Liver (tissue), 9 donors: ENCODE measurements around the gene AKTIP. TPM values are rescaled to one million over a fixed set of nuclear protein-coding genes. Genes with fewer than 3 reads are reported as not detected.

Source experiments
- DNase-seq: peaks from one replicate; pipeline ENCODE4 v3.0.0-alpha.2; 2017; ENCODE audit warnings: low spot score
- H3K27ac ChIP-seq, 2 donors: one replicate each; pipeline ENCODE4 v1.7.0; 2013; ENCODE audit warnings: inconsistent platforms in 2 of 2, low read length in 2 of 2, control low read depth in 1 of 2, low read depth in 1 of 2, mild to moderate bottlenecking in 1 of 2
- H3K27me3 ChIP-seq, 4 donors: one replicate each; pipeline versions ENCODE4 v1.6.1 to v1.7.0; 2013; ENCODE audit warnings: low read length in 3 of 4, inconsistent platforms in 1 of 4, mild to moderate bottlenecking in 1 of 4, moderate library complexity in 1 of 4; ENCODE audit not compliant: control insufficient read depth in 4 of 4, insufficient read depth in 4 of 4
- H3K36me3 ChIP-seq, 4 donors: one replicate each; pipeline versions ENCODE4 v1.6.1 to v1.7.0; 2013; ENCODE audit warnings: low read length in 3 of 4, mild to moderate bottlenecking in 3 of 4, low read depth in 1 of 4, moderate library complexity in 1 of 4; ENCODE audit not compliant: control insufficient read depth in 4 of 4, insufficient read depth in 3 of 4
- H3K4me1 ChIP-seq, 4 donors: one replicate each; pipeline versions ENCODE4 v1.6.1 to v1.7.0; 2013; ENCODE audit warnings: low read length in 3 of 4, mild to moderate bottlenecking in 3 of 4, moderate library complexity in 1 of 4; ENCODE audit not compliant: control insufficient read depth in 4 of 4, insufficient read depth in 4 of 4
- H3K4me3 ChIP-seq, 3 donors: one replicate each; pipeline versions ENCODE4 v1.6.1 to v1.7.0; 2013; ENCODE audit warnings: low read length in 3 of 3, control low read depth in 1 of 3, low read depth in 1 of 3, mild to moderate bottlenecking in 1 of 3
- H3K9ac ChIP-seq, 2 donors: one replicate each; pipeline ENCODE4 v1.7.0; 2013; ENCODE audit warnings: low read length in 2 of 2, mild to moderate bottlenecking in 2 of 2, moderate library complexity in 2 of 2, control low read depth in 1 of 2, low read depth in 1 of 2
- H3K9me3 ChIP-seq, 4 donors: one replicate each; pipeline versions ENCODE4 v1.6.1 to v1.7.0; 2013; ENCODE audit warnings: low read length in 3 of 4; ENCODE audit not compliant: control insufficient read depth in 4 of 4
- ATF3 ChIP-seq: IDR thresholded peaks from 2 replicates; pipeline ENCODE4 v1.6.1; 2016; ENCODE audit warnings: antibody characterized with exemption
- CTCF ChIP-seq: fragments of 150-350 bp; IDR thresholded peaks from 2 replicates; pipeline ENCODE4 v1.5.1; 2017; ENCODE audit warnings: improper control_type of control experiment, low read depth, low read length; ENCODE audit not compliant: missing input control
- EGR1 ChIP-seq, 2 donors: IDR thresholded peaks; 2 replicates each; pipeline ENCODE4 v1.6.1; 2016 to 2018; ENCODE audit warnings: antibody characterized with exemption in 2 of 2, low read depth in 2 of 2
- FOXA1 ChIP-seq: IDR thresholded peaks from 2 replicates; pipeline ENCODE4 v1.6.1; 2016; ENCODE audit warnings: antibody characterized with exemption
- FOXA2 ChIP-seq: IDR thresholded peaks from 2 replicates; pipeline ENCODE4 v1.6.1; 2016; ENCODE audit warnings: antibody characterized with exemption
- GABPA ChIP-seq, 2 donors: IDR thresholded peaks in 1 of 2; conservative IDR thresholded peaks in 1 of 2; 2 replicates each; pipeline ENCODE4 v1.6.1; 2016; ENCODE audit warnings: antibody characterized with exemption in 2 of 2, mild to moderate bottlenecking in 1 of 2, moderate library complexity in 1 of 2
- HNF4A ChIP-seq, 2 donors: conservative IDR thresholded peaks; 2 replicates each; pipeline ENCODE4 v1.6.1; 2016; ENCODE audit warnings: antibody characterized with exemption in 2 of 2, mild to moderate bottlenecking in 2 of 2
- HNF4G ChIP-seq: IDR thresholded peaks from 2 replicates; pipeline ENCODE4 v1.6.1; 2016; ENCODE audit warnings: antibody characterized with exemption
- JUND ChIP-seq, 2 donors: IDR thresholded peaks; 2 replicates each; pipeline ENCODE4 v1.6.1; 2016; ENCODE audit warnings: antibody characterized with exemption in 2 of 2
- MAX ChIP-seq: IDR thresholded peaks from 2 replicates; pipeline ENCODE4 v1.6.1; 2016; ENCODE audit warnings: antibody characterized with exemption
- NR2F2 ChIP-seq: IDR thresholded peaks from 2 replicates; pipeline ENCODE4 v1.6.1; 2016; ENCODE audit warnings: antibody characterized with exemption
- RAD21 ChIP-seq, 2 donors: IDR thresholded peaks; 2 replicates each; pipeline ENCODE4 v1.6.1; 2016; ENCODE audit warnings: antibody characterized with exemption in 2 of 2, mild to moderate bottlenecking in 2 of 2
- REST ChIP-seq: IDR thresholded peaks from 2 replicates; pipeline ENCODE4 v1.6.1; 2016; ENCODE audit warnings: antibody characterized with exemption, mild to moderate bottlenecking
- RXRA ChIP-seq, 2 donors: IDR thresholded peaks; 2 replicates each; pipeline ENCODE4 v1.6.1; 2017 to 2018; ENCODE audit warnings: antibody characterized with exemption in 2 of 2, mild to moderate bottlenecking in 1 of 2
- SP1 ChIP-seq: IDR thresholded peaks from 2 replicates; pipeline ENCODE4 v1.6.1; 2018; ENCODE audit warnings: antibody characterized with exemption, mild to moderate bottlenecking
- TAF1 ChIP-seq: conservative IDR thresholded peaks from 2 replicates; pipeline ENCODE4 v1.6.1; 2016; ENCODE audit warnings: antibody characterized with exemption, mild to moderate bottlenecking
- YY1 ChIP-seq: IDR thresholded peaks from 2 replicates; pipeline ENCODE4 v1.6.1; 2016; ENCODE audit warnings: antibody characterized with exemption, mild to moderate bottlenecking
- ZBTB33 ChIP-seq: IDR thresholded peaks from 2 replicates; pipeline ENCODE4 v1.6.1; 2016; ENCODE audit warnings: antibody characterized with exemption
- WGBS: extraction: QIAGEN DNeasy Blood & Tissue Kit; methylation state at CpG from one replicate; pipeline ENCODE4 v1.1.7; 2013; 5-methylcytosine and 5-hydroxymethylcytosine counted together
- polyA plus RNA-seq, 2 donors: library from polyadenylated mRNA; stranded (reverse) in 1 of 2; unstranded in 1 of 2; fragments of 200-250 nt in 1 of 2; fragments of >200 nt in 1 of 2; fragmentation: Nextera tagmentation in 1 of 2; extraction: Ambion mirVana in 1 of 2; gene quantifications; one replicate each; pipeline versions ENCODE4 v1.2.1 to v1.2.3, GENCODE V29; 2013 to 2015
- total RNA-seq, 2 donors: library from RNA; depleted of rRNA; stranded (reverse); fragments of >200 nt; gene quantifications; one replicate each; pipeline ENCODE4 v1.2.3, GENCODE V29; 2014
- donor health status: healthy.
- donor health status: healthy.
- donor health status: healthy.
- donor health status: healthy.
- donor health status: healthy.

Gene AKTIP
- total and polyA plus RNA-seq, 4 donors: 7.5 to 47.1 (median 20.4) TPM

GRCh38 chr16:53530741-53531140 is 27.7 kb upstream of the AKTIP start:
- no peak overlapping the region for H3K9ac ChIP-seq
- H3K36me3 ChIP-seq: no peaks in the 10 kb centered on the region
- peaks cover 0 to 2% (median 0%) of the 10 kb centered on the region in 4 donors for H3K9me3 ChIP-seq
- 81% methylated on average over 1 of the region's 1 CpG for WGBS
- no peak overlapping the region for H3K4me3 ChIP-seq
- DNase-seq: no peak
- no peaks in the 10 kb centered on the region for H3K27me3 ChIP-seq
- H3K27ac ChIP-seq: no peak overlapping the region
- TF ChIP-seq TAF1 (no peak), CTCF (no peak), JUND (IDR thresholded peaks at IDR 0.05) (no peak), GABPA (IDR thresholded peaks at IDR 0.05 in 1 of 2, conservative IDR thresholded peaks at IDR 0.05 in 1 of 2) (no peak), ZBTB33 (no peak), EGR1 (IDR thresholded peaks at IDR 0.05; ENCODE audit: low read depth in 2 of 2) (no peak), MAX (no peak), HNF4A (conservative IDR thresholded peaks at IDR 0.05) (no peak), NR2F2 (no peak), FOXA2 (no peak), ATF3 (no peak), RAD21 (IDR thresholded peaks at IDR 0.05) (no peak), REST (no peak), FOXA1 (no peak), RXRA (IDR thresholded peaks at IDR 0.05) (no peak), SP1 (no peak), HNF4G (no peak), YY1 (no peak)
- no peaks in the 10 kb centered on the region for H3K4me1 ChIP-seq
